K562 treated with DMSO at 1 percent for 48 hours (cell line): Measurements from ENCODE around the gene SART1. TPM values are rescaled to one million over a fixed set of nuclear protein-coding genes. Genes with fewer than 3 reads are reported as not detected.

Source experiments
- total RNA-seq: library from RNA; unstranded; fragments of 300-600 nt; gene quantifications from 2 replicates; pipeline ENCODE4 v1.2.3, GENCODE V29; 2022; ENCODE audit warnings: low replicate concordance; ENCODE audit errors: extremely low read depth

The SART1 gene, protein sequence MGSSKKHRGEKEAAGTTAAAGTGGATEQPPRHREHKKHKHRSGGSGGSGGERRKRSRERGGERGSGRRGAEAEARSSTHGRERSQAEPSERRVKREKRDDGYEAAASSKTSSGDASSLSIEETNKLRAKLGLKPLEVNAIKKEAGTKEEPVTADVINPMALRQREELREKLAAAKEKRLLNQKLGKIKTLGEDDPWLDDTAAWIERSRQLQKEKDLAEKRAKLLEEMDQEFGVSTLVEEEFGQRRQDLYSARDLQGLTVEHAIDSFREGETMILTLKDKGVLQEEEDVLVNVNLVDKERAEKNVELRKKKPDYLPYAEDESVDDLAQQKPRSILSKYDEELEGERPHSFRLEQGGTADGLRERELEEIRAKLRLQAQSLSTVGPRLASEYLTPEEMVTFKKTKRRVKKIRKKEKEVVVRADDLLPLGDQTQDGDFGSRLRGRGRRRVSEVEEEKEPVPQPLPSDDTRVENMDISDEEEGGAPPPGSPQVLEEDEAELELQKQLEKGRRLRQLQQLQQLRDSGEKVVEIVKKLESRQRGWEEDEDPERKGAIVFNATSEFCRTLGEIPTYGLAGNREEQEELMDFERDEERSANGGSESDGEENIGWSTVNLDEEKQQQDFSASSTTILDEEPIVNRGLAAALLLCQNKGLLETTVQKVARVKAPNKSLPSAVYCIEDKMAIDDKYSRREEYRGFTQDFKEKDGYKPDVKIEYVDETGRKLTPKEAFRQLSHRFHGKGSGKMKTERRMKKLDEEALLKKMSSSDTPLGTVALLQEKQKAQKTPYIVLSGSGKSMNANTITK
- total RNA-seq: not detected in 2 replicates

DNA sequence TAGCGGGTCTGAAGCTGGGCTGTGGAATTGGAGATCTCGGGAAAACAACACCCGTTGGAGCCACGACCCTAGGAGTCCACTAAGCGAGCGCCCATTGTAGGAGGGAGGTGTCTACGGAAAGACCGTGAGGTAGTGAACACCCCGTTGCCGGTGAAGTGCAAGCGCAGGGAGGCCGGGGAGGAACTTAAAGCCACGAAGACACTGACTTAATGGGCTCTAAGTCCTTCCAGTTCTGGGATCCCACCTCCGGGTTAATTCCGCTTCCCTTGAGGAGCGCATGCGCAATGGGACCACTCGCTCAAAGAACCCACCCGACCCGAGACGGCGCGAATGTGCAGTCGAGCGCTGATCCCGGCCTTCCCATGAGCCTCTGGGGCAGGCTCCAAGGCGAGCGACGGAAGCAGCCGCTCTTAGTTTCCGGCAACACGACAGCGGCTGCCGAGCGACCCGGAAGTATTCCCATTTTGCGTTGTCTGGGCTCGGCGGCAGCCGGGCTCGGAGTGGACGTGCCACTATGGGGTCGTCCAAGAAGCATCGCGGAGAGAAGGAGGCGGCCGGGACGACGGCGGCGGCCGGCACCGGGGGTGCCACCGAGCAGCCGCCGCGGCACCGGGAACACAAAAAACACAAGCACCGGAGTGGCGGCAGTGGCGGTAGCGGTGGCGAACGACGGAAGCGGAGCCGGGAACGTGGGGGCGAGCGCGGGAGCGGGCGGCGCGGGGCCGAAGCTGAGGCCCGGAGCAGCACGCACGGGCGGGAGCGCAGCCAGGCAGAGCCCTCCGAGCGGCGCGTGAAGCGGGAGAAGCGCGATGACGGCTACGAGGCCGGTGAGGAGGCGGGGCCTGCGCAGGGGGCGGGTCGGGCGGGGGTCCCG lies at the start of gene SART1:
Gene SART1 (plus strand): TSS at position 468 of the 874 bp plus-strand sequence. CDS start 47 bp downstream, at position 515.

DNA sequence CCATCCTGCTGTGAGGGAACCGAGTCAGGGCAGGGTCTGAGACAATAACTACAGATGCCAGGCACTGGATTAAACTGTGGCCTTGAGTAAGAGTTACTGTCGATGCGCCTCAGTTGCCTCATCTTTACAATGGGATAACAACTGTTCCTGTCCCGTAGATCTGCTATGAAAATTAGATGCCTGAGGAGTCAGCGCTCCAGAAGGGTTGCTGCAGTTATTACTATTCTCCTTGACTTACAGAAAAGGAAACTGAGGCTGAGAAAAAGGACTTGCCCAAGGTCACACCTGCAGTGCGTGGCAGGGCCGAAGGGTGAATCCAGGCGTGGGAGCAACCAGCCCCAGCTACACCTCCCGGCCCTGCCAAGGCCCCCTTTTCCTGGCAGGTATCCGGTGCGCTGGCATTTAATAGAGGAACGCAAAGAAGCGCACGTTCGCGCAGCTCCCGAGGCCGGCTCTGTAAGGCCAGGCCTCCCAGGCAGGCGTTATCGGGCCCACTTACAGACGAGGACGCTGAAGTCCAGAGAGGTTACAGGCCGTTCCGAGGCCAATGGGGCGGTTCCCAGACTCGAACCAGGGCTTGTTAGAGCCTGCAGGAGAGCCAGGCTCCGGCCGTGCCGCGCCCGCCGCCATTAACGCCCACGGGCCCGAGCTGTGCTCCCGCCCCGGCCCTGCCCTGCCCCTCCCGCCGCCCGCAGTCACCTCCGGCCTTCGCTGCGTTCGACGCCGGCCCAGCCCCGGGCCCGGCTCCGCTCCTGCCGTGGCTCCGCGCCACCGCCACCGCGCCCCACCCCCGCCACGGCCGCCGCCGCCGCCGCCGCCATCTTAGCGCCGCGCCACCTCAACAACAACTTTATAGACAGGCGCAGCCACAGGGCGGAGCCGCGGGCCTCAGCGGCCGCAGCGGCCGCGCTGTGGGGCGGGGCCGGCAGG lies 43.1 kb upstream of the SART1 start, which contains the start of gene C11orf68:
Gene C11orf68 (minus strand): TSS at position 852 of the 930 bp plus-strand sequence. CDS start 31 bp downstream, at position 821.

DNA sequence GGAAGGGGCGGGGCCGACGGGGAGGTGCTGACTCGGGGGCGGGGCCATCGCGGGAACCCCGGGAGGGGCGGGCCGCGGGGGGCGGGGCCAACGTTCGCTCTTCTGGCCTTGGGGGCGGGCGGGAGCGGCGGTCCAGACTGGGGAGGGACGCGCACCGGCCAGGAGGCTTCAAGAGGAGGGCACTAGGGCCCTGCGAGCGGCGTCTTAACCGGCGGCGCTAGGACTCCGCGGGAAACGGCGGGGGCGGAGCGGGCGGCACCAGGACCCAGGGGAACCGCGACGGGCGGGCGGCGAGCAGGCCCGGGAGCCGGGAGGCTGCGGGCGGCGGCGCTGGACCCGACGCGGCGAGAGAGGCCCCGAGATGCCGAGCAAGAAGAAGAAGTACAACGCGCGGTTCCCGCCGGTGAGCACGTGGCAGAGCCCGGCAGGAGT lies 42.4 kb upstream of the SART1 start, which contains the start of gene DRAP1:
Gene DRAP1 (plus strand): TSS at position 286 of the 432 bp plus-strand sequence. CDS start 76 bp downstream, at position 362.

DNA sequence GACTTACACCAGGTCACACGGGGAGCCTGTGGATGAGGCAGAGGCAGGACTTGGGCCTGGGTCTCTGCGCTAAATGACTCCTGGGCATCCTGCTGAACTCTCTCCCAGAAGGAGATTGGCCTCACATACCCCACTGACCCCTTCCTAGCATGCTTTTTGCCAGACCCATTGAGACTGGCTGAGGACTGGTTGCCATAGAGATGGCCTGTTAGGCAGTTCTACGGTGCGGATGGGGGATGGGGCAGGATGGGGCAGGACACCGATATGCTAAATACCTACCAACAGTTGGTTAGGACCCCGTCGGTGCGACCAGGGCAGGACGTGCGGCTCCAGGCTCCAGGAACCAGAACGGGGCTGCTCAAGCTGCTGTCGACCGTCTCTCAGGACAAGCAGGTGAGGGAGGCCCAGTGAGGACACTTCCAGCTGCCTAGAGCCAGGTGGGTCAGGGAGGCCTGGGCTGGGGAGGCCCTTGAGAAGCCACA lies 16.1 kb upstream of the SART1 start, which contains the start of gene TSGA10IP:
Gene TSGA10IP (plus strand): TSS at position 51 of the 482 bp plus-strand sequence. CDS start 196 bp downstream, at position 247.

GRCh38 chr11:66001942-66002647 lies 40.6 kb downstream of the SART1 start, which contains the start of the genes BANF1 and EIF1AD:
TSS of gene BANF1 (plus strand) at chr11:66002503. CDS start at chr11:66003251, 748 bp downstream.
TSS of gene EIF1AD (minus strand) at chr11:66002157. CDS start at chr11:66000389, 1,768 bp downstream.

DNA sequence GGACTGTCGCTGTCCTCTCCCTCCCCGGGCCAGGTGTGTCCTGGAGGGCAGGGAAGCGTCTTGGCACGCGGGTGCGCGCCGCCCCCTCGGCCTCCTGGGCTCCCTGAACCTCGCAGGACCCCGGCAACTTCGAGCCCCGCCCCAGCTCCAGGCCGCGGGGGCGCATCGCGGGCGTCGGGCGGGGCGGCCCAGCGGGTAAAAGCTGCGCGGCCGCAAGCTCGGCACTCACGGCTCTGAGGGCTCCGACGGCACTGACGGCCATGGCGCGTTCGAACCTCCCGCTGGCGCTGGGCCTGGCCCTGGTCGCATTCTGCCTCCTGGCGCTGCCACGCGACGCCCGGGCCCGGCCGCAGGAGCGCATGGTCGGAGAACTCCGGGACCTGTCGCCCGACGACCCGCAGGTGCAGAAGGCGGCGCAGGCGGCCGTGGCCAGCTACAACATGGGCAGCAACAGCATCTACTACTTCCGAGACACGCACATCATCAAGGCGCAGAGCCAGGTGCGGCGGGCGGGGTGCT lies 50.3 kb downstream of the SART1 start, which contains the start of gene CST6:
Gene CST6 (plus strand): TSS at position 224 of the 519 bp plus-strand sequence. CDS start 37 bp downstream, at position 261.

GRCh38 chr11:66026017-66026529 lies 64.5 kb downstream of the SART1 start, which contains the start of gene CATSPER1:
TSS of gene CATSPER1 (minus strand) at chr11:66026479. CDS start at chr11:66026379, 100 bp downstream.

Other genes starting within 250 kb of the SART1 start
- not detected in 2 replicates for gene KAT5, start 249.5 kb upstream of the SART1 start, total RNA-seq
- not detected in 2 replicates for gene RNASEH2C, start 240.9 kb upstream of the SART1 start, total RNA-seq
- not detected in 2 replicates for gene AP5B1, start 180.8 kb upstream of the SART1 start, total RNA-seq
- gene OVOL1, start 174.7 kb upstream of the SART1 start, total RNA-seq: not detected in 2 replicates
- gene SNX32, start 127.8 kb upstream of the SART1 start, total RNA-seq: not detected in 2 replicates
- gene CFL1, start 103.6 kb upstream of the SART1 start, total RNA-seq: 572 TPM in 1 of 2 replicates, not detected in the other
- not detected in 2 replicates for gene MUS81, start 101.3 kb upstream of the SART1 start, total RNA-seq
- not detected in 2 replicates for gene EFEMP2, start 88.9 kb upstream of the SART1 start, total RNA-seq
- gene CTSW, start 81.9 kb upstream of the SART1 start, total RNA-seq: not detected in 2 replicates
- gene FIBP, start 73.3 kb upstream of the SART1 start, total RNA-seq: not detected in 2 replicates
- not detected in 2 replicates for gene CCDC85B, start 71.1 kb upstream of the SART1 start, total RNA-seq
- gene FOSL1, start 61.3 kb upstream of the SART1 start, total RNA-seq: not detected in 2 replicates
- not detected in 2 replicates for gene C11orf68, start 42.7 kb upstream of the SART1 start, total RNA-seq
- not detected in 2 replicates for gene DRAP1, start 42.3 kb upstream of the SART1 start, total RNA-seq
- not detected in 2 replicates for gene TSGA10IP, start 16.3 kb upstream of the SART1 start, total RNA-seq
- not detected in 2 replicates for gene EIF1AD, start 40.4 kb downstream of the SART1 start, total RNA-seq
- not detected in 2 replicates for gene BANF1, start 40.8 kb downstream of the SART1 start, total RNA-seq
- not detected in 2 replicates for gene CST6, start 50.3 kb downstream of the SART1 start, total RNA-seq
- gene CATSPER1, start 64.7 kb downstream of the SART1 start, total RNA-seq: not detected in 2 replicates
- not detected in 2 replicates for gene GAL3ST3, start 87.4 kb downstream of the SART1 start, total RNA-seq
- gene SF3B2, start 90.6 kb downstream of the SART1 start, total RNA-seq: not detected in 2 replicates
- gene PACS1, start 108.5 kb downstream of the SART1 start, total RNA-seq: not detected in 2 replicates